Mammary epithelial cell (primary cell): ENCODE measurements around the gene ICAM4.

Source experiments
- CTCF ChIP-seq, 2 donors: IDR thresholded peaks in 1 of 2; conservative IDR thresholded peaks in 1 of 2; 2 replicates each; pipeline ENCODE4 v1.5.1; 2011 to 2012; ENCODE audit warnings: inconsistent platforms in 2 of 2, low read length in 2 of 2, mild to moderate bottlenecking in 2 of 2, control low read depth in 1 of 2, low read depth in 1 of 2; ENCODE audit not compliant: insufficient read depth in 1 of 2; ENCODE audit errors: extremely low read depth in 1 of 2
- EZH2 ChIP-seq: IDR thresholded peaks from 2 replicates; pipeline ENCODE4 v1.6.1; 2012; ENCODE audit warnings: low read length, inconsistent platforms, borderline replicate concordance

- TF ChIP-seq CTCF (conservative IDR thresholded peaks at IDR 0.05 in 1 of 2, IDR thresholded peaks at IDR 0.05 in 1 of 2; ENCODE audit: extremely low read depth in 1 of 2, insufficient read depth in 1 of 2, low read depth in 1 of 2, low read length in 2 of 2): no peak
- TF ChIP-seq EZH2: no peak
Observed at GRCh38 chr19:10305139-10305806, 18.5 kb downstream of the ICAM4 start.
